WERI-Rb-1 (cell line): ENCODE measurements around the gene CSRNP3.

ENCODE experiments used
- DNase-seq: peaks from one replicate; pipeline ENCODE4 v3.0.0-alpha.2; 2020
- H3K27ac ChIP-seq: fragments of 250-450 bp; sonication (Bioruptor Pico); 2 replicates; pipeline ENCODE4 v1.5.1; 2020; ENCODE audit warnings: mild to moderate bottlenecking, moderate library complexity
- H3K27me3 ChIP-seq: fragments of 250-450 bp; sonication (Bioruptor Pico); 2 replicates; pipeline ENCODE4 v1.5.1; 2021; ENCODE audit warnings: mild to moderate bottlenecking, low read depth, moderate library complexity; ENCODE audit not compliant: insufficient read depth, severe bottlenecking
- H3K36me3 ChIP-seq: fragments of 250-450 bp; sonication (Bioruptor Pico); 2 replicates; pipeline ENCODE4 v1.5.1; 2020; ENCODE audit warnings: mild to moderate bottlenecking, moderate library complexity
- H3K4me3 ChIP-seq: 2 replicates; pipeline ENCODE4 v1.5.1; 2011; ENCODE audit warnings: low read depth, mild to moderate bottlenecking, control low read depth, low read length
- H3K9me3 ChIP-seq: fragments of 250-450 bp; sonication (Bioruptor Pico); 2 replicates; pipeline ENCODE4 v1.5.1; 2021; ENCODE audit warnings: mild to moderate bottlenecking, moderate library complexity; ENCODE audit not compliant: severe bottlenecking
- TF ChIP-seq, protein P1 (sequence below): IDR thresholded peaks from 2 replicates; pipeline ENCODE4 v1.5.1; 2011; ENCODE audit warnings: low read depth, mild to moderate bottlenecking, control low read depth, inconsistent platforms, low read length

The CSRNP3 gene

GRCh38 chr2:165610591-165611029 lies 141.1 kb downstream of the CSRNP3 start:
- H3K27ac ChIP-seq, result no peak overlapping the region

DNA sequence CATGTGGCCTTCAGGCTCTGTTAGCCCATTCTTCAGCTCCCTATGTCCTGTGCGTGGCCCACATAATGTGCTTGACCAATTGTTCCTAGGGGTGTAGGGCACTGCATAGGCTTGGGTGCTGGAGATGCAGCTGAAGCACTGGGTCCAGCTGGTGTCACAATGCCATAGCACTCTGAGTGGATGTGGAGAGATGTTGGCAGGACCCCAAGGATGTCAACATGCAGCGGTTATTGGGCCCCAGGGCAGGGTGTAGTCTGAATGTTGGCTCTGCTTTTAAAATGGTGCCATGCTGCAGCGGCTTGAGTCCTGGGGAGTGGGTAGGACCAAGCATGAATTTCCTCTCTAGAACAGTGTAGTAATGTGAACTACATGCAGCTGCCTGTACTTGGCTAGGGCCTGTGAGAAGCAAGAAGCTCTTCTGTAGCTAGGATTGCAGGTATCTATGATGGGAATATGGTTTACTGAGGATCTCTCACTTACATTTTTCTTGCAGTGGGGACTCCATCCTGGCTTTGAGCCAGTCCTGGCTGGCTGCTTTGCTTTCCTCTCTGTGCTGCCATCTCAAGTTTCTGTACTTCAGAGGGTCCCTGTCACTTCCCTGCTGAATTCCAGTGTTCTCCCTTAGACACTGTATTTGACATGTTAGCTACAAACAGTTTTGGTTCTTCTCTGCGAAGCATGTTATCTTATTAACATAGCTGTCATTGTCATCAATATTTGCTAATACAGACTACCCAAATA lies 148.4 kb downstream of the CSRNP3 start:
- H3K27ac ChIP-seq, result no peak overlapping the region
- H3K4me3 ChIP-seq, result no peak overlapping the region
- H3K9me3 ChIP-seq, result no peaks in the 10 kb centered on the region
- H3K36me3 ChIP-seq, result no peaks in the 10 kb centered on the region
- H3K27me3 ChIP-seq, result no peaks in the 10 kb centered on the region
- TF ChIP-seq, protein P1, sequence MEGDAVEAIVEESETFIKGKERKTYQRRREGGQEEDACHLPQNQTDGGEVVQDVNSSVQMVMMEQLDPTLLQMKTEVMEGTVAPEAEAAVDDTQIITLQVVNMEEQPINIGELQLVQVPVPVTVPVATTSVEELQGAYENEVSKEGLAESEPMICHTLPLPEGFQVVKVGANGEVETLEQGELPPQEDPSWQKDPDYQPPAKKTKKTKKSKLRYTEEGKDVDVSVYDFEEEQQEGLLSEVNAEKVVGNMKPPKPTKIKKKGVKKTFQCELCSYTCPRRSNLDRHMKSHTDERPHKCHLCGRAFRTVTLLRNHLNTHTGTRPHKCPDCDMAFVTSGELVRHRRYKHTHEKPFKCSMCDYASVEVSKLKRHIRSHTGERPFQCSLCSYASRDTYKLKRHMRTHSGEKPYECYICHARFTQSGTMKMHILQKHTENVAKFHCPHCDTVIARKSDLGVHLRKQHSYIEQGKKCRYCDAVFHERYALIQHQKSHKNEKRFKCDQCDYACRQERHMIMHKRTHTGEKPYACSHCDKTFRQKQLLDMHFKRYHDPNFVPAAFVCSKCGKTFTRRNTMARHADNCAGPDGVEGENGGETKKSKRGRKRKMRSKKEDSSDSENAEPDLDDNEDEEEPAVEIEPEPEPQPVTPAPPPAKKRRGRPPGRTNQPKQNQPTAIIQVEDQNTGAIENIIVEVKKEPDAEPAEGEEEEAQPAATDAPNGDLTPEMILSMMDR, result no peak
- no peak for DNase-seq

More at GRCh38 chr2:165610591-165611029, 141.1 kb downstream of the CSRNP3 start:
- H3K27me3 ChIP-seq, result no peaks in the 10 kb centered on the region
- H3K9me3 ChIP-seq, result no peaks in the 10 kb centered on the region
- TF ChIP-seq, protein P1, result no peak
- DNase-seq, result no peak
- no peak overlapping the region for H3K4me3 ChIP-seq
- H3K36me3 ChIP-seq, result no peaks in the 10 kb centered on the region

DNA sequence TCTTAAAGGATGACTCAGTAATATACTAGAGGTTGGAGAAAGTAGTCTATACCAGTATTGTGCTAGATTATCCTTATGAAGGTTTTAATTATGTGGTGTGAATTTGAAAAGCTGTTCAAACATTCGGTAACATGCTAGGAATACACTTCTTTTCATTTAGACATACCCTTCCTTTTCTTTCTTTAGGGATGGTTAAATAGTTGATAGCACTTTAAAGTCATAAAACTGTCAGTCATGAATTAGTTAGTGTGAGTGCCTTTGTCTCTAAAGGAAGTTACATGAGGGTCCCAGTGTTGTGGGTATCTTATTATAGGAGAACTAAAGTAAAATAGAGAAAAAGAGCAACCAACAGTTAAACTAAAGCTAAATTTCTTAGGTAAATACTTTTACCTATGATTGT lies 149.3 kb downstream of the CSRNP3 start:
- Histone ChIP-seq H3K27ac (no peak overlapping the region), H3K27me3 (no peaks in the 10 kb centered on the region), H3K4me3 (no peak overlapping the region), H3K36me3 (no peaks in the 10 kb centered on the region), H3K9me3 (no peaks in the 10 kb centered on the region)
- TF ChIP-seq, protein P1, result no peak
- DNase-seq, result no peak

GRCh38 chr2:165621086-165621560 lies 151.6 kb downstream of the CSRNP3 start:
- no peak for DNase-seq
- H3K4me3 ChIP-seq, result no peak overlapping the region
- no peak overlapping the region for H3K27ac ChIP-seq
- no peaks in the 10 kb centered on the region for H3K9me3 ChIP-seq
- H3K27me3 ChIP-seq, result no peaks in the 10 kb centered on the region
- H3K36me3 ChIP-seq, result no peaks in the 10 kb centered on the region
- TF ChIP-seq, protein P1, result no peak

- DNase-seq, result no peak
- H3K27me3 ChIP-seq, result no peaks in the 10 kb centered on the region
- no peaks in the 10 kb centered on the region for H3K9me3 ChIP-seq
- H3K27ac ChIP-seq, result no peak overlapping the region
- no peak overlapping the region for H3K4me3 ChIP-seq
- TF ChIP-seq, protein P1, result no peak
- no peaks in the 10 kb centered on the region for H3K36me3 ChIP-seq
These were observed 153.7 kb downstream of the CSRNP3 start for GRCh38 chr2:165623161-165623560.
